Fibroblast of mammary gland (primary cell): ENCODE results near the gene ELMO1.

Experiments used
- DNase-seq: peaks from one replicate; pipeline ENCODE4 v3.0.0-alpha.2; 2010; ENCODE audit warnings: low read depth
- H3K4me3 ChIP-seq: 2 replicates; pipeline ENCODE4 v1.5.1; 2011; ENCODE audit warnings: low read depth, mild to moderate bottlenecking, low read length, moderate library complexity; ENCODE audit not compliant: control insufficient read depth
- CTCF ChIP-seq: conservative IDR thresholded peaks from 2 replicates; pipeline ENCODE4 v1.5.1; 2011; ENCODE audit warnings: low read depth, low read length, inconsistent platforms; ENCODE audit not compliant: control insufficient read depth, insufficient read depth

Gene ELMO1

GRCh38 chr7:37117292-37117691, 331.4 kb downstream of the ELMO1 start:
- TF ChIP-seq CTCF: no peak
- no peak overlapping the region for H3K4me3 ChIP-seq
- DNase-seq: no peak

- no peak overlapping the region for H3K4me3 ChIP-seq
- TF ChIP-seq CTCF: no peak
- no peak for DNase-seq
Measured at GRCh38 chr7:37116093-37116701, 332.5 kb downstream of the ELMO1 start.

GRCh38 chr7:37113661-37114355, 334.9 kb downstream of the ELMO1 start:
- peak; percentile 78 for DNase-seq
- no peak for TF ChIP-seq CTCF

GRCh38 chr7:37112876-37113275, 335.8 kb downstream of the ELMO1 start:
- peak; percentile 17 for DNase-seq
- no peak for TF ChIP-seq CTCF
- no peak overlapping the region for H3K4me3 ChIP-seq

More at GRCh38 chr7:37113661-37114355, 334.9 kb downstream of the ELMO1 start:
- H3K4me3 ChIP-seq: no peak overlapping the region

- DNase-seq: no peak
- no peak for TF ChIP-seq CTCF
- no peak overlapping the region for H3K4me3 ChIP-seq
Measured at GRCh38 chr7:37112218-37112617, 336.4 kb downstream of the ELMO1 start.

- no peak overlapping the region for H3K4me3 ChIP-seq
- no peak for TF ChIP-seq CTCF
Measured at GRCh38 chr7:37111459-37111858, 337.2 kb downstream of the ELMO1 start.

More at GRCh38 chr7:37111459-37111858, 337.2 kb downstream of the ELMO1 start:
- no peak for DNase-seq
